B cell (primary cell): ENCODE data around the gene PPP1R7. TPM values are rescaled to one million over a fixed set of nuclear protein-coding genes. Genes with fewer than 3 reads are reported as not detected.

Experiments
- ATAC-seq: fragments of 200-7000 bp; cut with Tn5 transposase; one replicate; pipeline ENCODE4 v1.10.0; 2021; ENCODE audit warnings: low read depth, mild to moderate bottlenecking, moderate number of reproducible peaks, moderate library complexity
- CTCF ChIA-PET: fragments of 350-600 bp; sonication (Branson Sonifier 250); formaldehyde crosslinking; loops from one replicate; lab custom pipeline; 2021; ENCODE audit warnings: antibody characterized with exemption, inconsistent platforms; lab: Charles Lee
- POLR2A ChIA-PET: fragments of 350-600 bp; sonication (Branson Sonifier 250); formaldehyde crosslinking; loops from one replicate; lab custom pipeline; 2021; ENCODE audit warnings: antibody characterized with exemption; lab: Charles Lee
- DNase-seq: peaks from one replicate; pipeline ENCODE4 v3.0.0; 2013
- H2AFZ ChIP-seq: 2 replicates; pipeline ENCODE4 v1.6.1; 2012; ENCODE audit warnings: mild to moderate bottlenecking, low read depth, low read length; ENCODE audit not compliant: insufficient read depth, poor library complexity, severe bottlenecking
- H3K27ac ChIP-seq, 2 donors: 1 replicate in 1 of 2; 2 replicates in 1 of 2; pipeline ENCODE4 v1.5.1; 2012 to 2013; ENCODE audit warnings: low read length in 2 of 2, mild to moderate bottlenecking in 2 of 2, moderate library complexity in 1 of 2
- H3K27me3 ChIP-seq, 4 experiments: fragments of 200-600 bp in 1 of 4; sonication (generic) in 1 of 4; replicated peaks in 1 of 4; 1 replicate in 2 of 4; 2 replicates in 2 of 4; pipeline versions ENCODE4 v1.6.1 to v1.7.0; 2013 to 2016; ENCODE audit warnings: low read length in 3 of 4, mild to moderate bottlenecking in 2 of 4, mixed read lengths in 1 of 4, moderate library complexity in 1 of 4; ENCODE audit not compliant: insufficient read depth in 4 of 4, control insufficient read depth in 3 of 4; ENCODE audit errors: control extremely low read depth in 1 of 4
- H3K36me3 ChIP-seq, 2 experiments: replicated peaks in 1 of 2; 1 replicate in 1 of 2; 2 replicates in 1 of 2; pipeline versions ENCODE4 v1.6.1 to v1.7.1; 2013; ENCODE audit warnings: low read length in 1 of 2; ENCODE audit not compliant: insufficient read depth in 2 of 2, control insufficient read depth in 1 of 2; ENCODE audit errors: control extremely low read depth in 1 of 2, extremely low read depth in 1 of 2
- H3K4me1 ChIP-seq, 2 donors: fragments of 200-600 bp in 1 of 2; sonication (generic) in 1 of 2; 1 replicate in 1 of 2; 2 replicates in 1 of 2; pipeline versions ENCODE4 v1.5.1 to v1.6.1; 2013 to 2017; ENCODE audit warnings: low read length in 2 of 2; ENCODE audit not compliant: control insufficient read depth in 2 of 2, insufficient read depth in 2 of 2
- H3K4me2 ChIP-seq: replicated peaks from 2 replicates; pipeline ENCODE3; 2012; ENCODE audit warnings: mild to moderate bottlenecking, low read depth, low read length; ENCODE audit not compliant: poor library complexity, severe bottlenecking
- H3K4me3 ChIP-seq, 5 experiments: fragments of 200-600 bp in 1 of 5; sonication (generic) in 1 of 5; 1 replicate in 3 of 5; 2 replicates in 2 of 5; pipeline versions ENCODE4 v1.5.1 to v1.7.0; 2011 to 2016; ENCODE audit warnings: low read length in 4 of 5, mild to moderate bottlenecking in 4 of 5, low read depth in 2 of 5, control low read depth in 1 of 5, moderate library complexity in 1 of 5; ENCODE audit not compliant: insufficient read depth in 1 of 5; ENCODE audit errors: control extremely low read depth in 1 of 5, extremely low read depth in 1 of 5
- H3K79me2 ChIP-seq: fragments of 200-600 bp; sonication (generic); one replicate; pipeline ENCODE4 v1.6.0; 2016; ENCODE audit warnings: low read length; ENCODE audit not compliant: control insufficient read depth, insufficient read depth
- H3K9ac ChIP-seq: fragments of 200-600 bp; sonication (generic); 2 replicates; pipeline ENCODE4 v1.6.1; 2017; ENCODE audit warnings: mild to moderate bottlenecking, low read length, moderate library complexity
- H3K9me3 ChIP-seq, 3 donors: one replicate each; pipeline versions ENCODE4 v1.6.1 to v1.7.1; 2013; ENCODE audit warnings: low read length in 2 of 3; ENCODE audit not compliant: control insufficient read depth in 2 of 3, insufficient read depth in 1 of 3; ENCODE audit errors: control extremely low read depth in 1 of 3
- H4K20me1 ChIP-seq: 2 replicates; pipeline ENCODE4 v1.6.0; 2012; ENCODE audit warnings: mild to moderate bottlenecking, low read length; ENCODE audit not compliant: insufficient read depth, control insufficient read depth, poor library complexity, severe bottlenecking
- H3K27ac Mint-ChIP-seq: one replicate; pipeline ENCODE4 v1.8.0; 2021; ENCODE audit warnings: mixed read lengths
- H3K27me3 Mint-ChIP-seq: one replicate; pipeline ENCODE4 v1.8.0; 2021; ENCODE audit warnings: mixed read lengths
- H3K4me1 Mint-ChIP-seq: one replicate; pipeline ENCODE4 v1.8.0; 2021; ENCODE audit warnings: mixed read lengths
- H3K4me3 Mint-ChIP-seq: one replicate; pipeline ENCODE4 v1.8.0; 2021; ENCODE audit warnings: mixed read lengths
- H3K9me3 Mint-ChIP-seq: one replicate; pipeline ENCODE4 v1.8.0; 2022; ENCODE audit warnings: mixed read lengths; ENCODE audit not compliant: insufficient read depth
- CTCF ChIP-seq: fragments of 200-600 bp; IDR thresholded peaks from one replicate; pipeline ENCODE4 v1.8.0; 2022; ENCODE audit warnings: antibody characterized with exemption, mild to moderate bottlenecking
- EZH2 ChIP-seq: IDR thresholded peaks from 2 replicates; pipeline ENCODE4 v1.6.1; 2012; ENCODE audit warnings: borderline replicate concordance, low read depth, mild to moderate bottlenecking, moderate library complexity, low read length; ENCODE audit not compliant: insufficient read depth, poor library complexity, severe bottlenecking
- WGBS: methylation state at CpG from one replicate; pipeline ENCODE4 v1.1.5; 2013; ENCODE audit warnings: missing lambda C conversion rate; ENCODE audit not compliant: insufficient coverage; 5-methylcytosine and 5-hydroxymethylcytosine counted together
- intact Hi-C: fragments of 100-400 bp; cut with micrococcal nuclease; formaldehyde crosslinking; loops from one replicate; pipeline ENCODE4 v1.10.0; 2022
- polyA plus RNA-seq: library from polyadenylated mRNA; depleted of rRNA; stranded (reverse); fragments of >200 nt; gene quantifications from 2 replicates; pipeline ENCODE4 v1.2.3, GENCODE V29; 2012
- total RNA-seq, 2 donors: library from RNA; stranded (reverse); fragments of 120-200 nt in 1 of 2; gene quantifications; 1 replicate in 1 of 2; 2 replicates in 1 of 2; pipeline versions ENCODE4 v1.2.3 to v1.2.4, GENCODE V29; 2013 to 2022

Gene PPP1R7
- total and polyA plus RNA-seq, 2 donors (not counting 1 experiment from before 2014, with no cell fraction given): 37.7 to 50.9 TPM

GRCh38 chr2:241199286-241199685 is 49.0 kb downstream of the PPP1R7 start:
- intact Hi-C loops: no loop called here

More at GRCh38 chr2:241199286-241199685, 49.0 kb downstream of the PPP1R7 start:
- DNase-seq: no peak
- ChIA-PET POLR2A (no interaction called here), CTCF (no interaction called here)
- H3K4me1 Mint-ChIP-seq: no peaks in the 10 kb centered on the region
- Histone ChIP-seq H3K4me1 (no peaks in the 10 kb centered on the region), H3K4me3 (no peak overlapping the region), H3K27me3 (no peaks in the 10 kb centered on the region), H3K9ac (no peak overlapping the region), H3K27ac (no peak overlapping the region), H2AFZ (no peak overlapping the region), H4K20me1 (no peaks in the 10 kb centered on the region), H3K9me3 (no peaks in the 10 kb centered on the region), H3K36me3 (no peaks in the 10 kb centered on the region), H3K79me2 (no peaks in the 10 kb centered on the region), H3K4me2 (no peak overlapping the region)
- 92% methylated on average over 16 of the region's 16 CpGs for WGBS
- H3K27ac Mint-ChIP-seq: no peak overlapping the region
- no peaks in the 10 kb centered on the region for H3K9me3 Mint-ChIP-seq
- TF ChIP-seq CTCF (no peak), EZH2 (no peak)
- no peaks in the 10 kb centered on the region for H3K27me3 Mint-ChIP-seq
- no peak overlapping the region for H3K4me3 Mint-ChIP-seq
- ATAC-seq: no peak
